ENCODE results near the gene KCNK6.

Gene KCNK6

GRCh38 chr19:38324431-38324830 lies 4.8 kb downstream of the KCNK6 start:
- DNase-seq: no peak

- no peak for DNase-seq
These were observed 6.9 kb downstream of the KCNK6 start for GRCh38 chr19:38326591-38326990.

GRCh38 chr19:38329651-38330050 lies 10.0 kb downstream of the KCNK6 start:
- no peak for DNase-seq

GRCh38 chr19:38331728-38332127 lies 12.1 kb downstream of the KCNK6 start:
- no peak for DNase-seq

GRCh38 chr19:38333245-38333644 lies 13.6 kb downstream of the KCNK6 start:
- no peak for DNase-seq

- DNase-seq: peak; percentile 94 to 96
These were observed 16.4 kb downstream of the KCNK6 start for GRCh38 chr19:38335949-38336637.

- DNase-seq: peak; percentile 91 to 94
These were observed 17.2 kb downstream of the KCNK6 start for GRCh38 chr19:38336638-38337359.

GRCh38 chr19:38337360-38337653 lies 17.7 kb downstream of the KCNK6 start:
- peak in 1 of 2 experiments; percentile 43 for DNase-seq

GRCh38 chr19:38339011-38339410 lies 19.4 kb downstream of the KCNK6 start:
- peak; percentile 69 to 71 for DNase-seq

- DNase-seq: no peak
These were observed 21.3 kb downstream of the KCNK6 start for GRCh38 chr19:38340927-38341326.

- DNase-seq: no peak
These were observed 27.2 kb downstream of the KCNK6 start for GRCh38 chr19:38346837-38347236.

- no peak for DNase-seq
These were observed 31.2 kb downstream of the KCNK6 start for GRCh38 chr19:38350883-38351282.

- peak; percentile 46 to 74 for DNase-seq
These were observed 32.3 kb downstream of the KCNK6 start for GRCh38 chr19:38351865-38352395.

GRCh38 chr19:38352611-38353010 lies 33.0 kb downstream of the KCNK6 start:
- peak; percentile 84 to 93 for DNase-seq

GRCh38 chr19:38355728-38356725 lies 36.4 kb downstream of the KCNK6 start:
- DNase-seq: no peak

- no peak for DNase-seq
These were observed 38.4 kb downstream of the KCNK6 start for GRCh38 chr19:38358071-38358470.

- no peak for DNase-seq
These were observed 39.8 kb downstream of the KCNK6 start for GRCh38 chr19:38359242-38360021.

- peak in 1 of 2 experiments; percentile 74 for DNase-seq
These were observed 40.7 kb downstream of the KCNK6 start for GRCh38 chr19:38360351-38360750.

GRCh38 chr19:38360839-38361631 lies 41.4 kb downstream of the KCNK6 start:
- no peak for DNase-seq

GRCh38 chr19:38361633-38362075 lies 42.0 kb downstream of the KCNK6 start:
- DNase-seq: peak; percentile 78 to 85

Data from NCI-H524 (cell line).